Measurements from ENCODE around the gene KLHL10. TPM values are rescaled to one million over a fixed set of nuclear protein-coding genes. Genes with fewer than 3 reads are reported as not detected.
A peak's percentile ranks its signal among the peaks of the same experiment; 100 is the strongest.

The KLHL10 gene
- polyA plus RNA-seq, 1 of the 3 experiments (the other 2 are of a cell fraction) = 0.02 TPM

DNA sequence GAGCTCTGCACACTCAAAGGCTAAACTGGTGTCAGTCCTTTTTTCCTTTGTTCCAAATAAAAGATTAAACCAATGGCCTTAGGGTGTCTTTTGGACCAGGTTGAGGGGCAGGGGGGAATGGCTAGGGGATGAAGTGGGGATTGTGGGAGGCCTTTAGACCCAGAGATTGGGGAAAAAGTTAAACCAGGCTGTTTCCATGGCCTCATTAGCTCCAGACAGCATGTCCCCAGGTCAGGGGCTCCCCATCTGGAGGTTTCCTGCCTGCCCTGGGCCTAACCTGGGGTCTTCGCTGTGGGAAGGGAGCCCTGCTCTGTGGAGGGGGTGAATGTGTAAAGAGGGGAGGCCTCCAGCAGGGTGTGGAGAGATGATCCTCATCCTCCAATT is 14.5 kb upstream of the KLHL10 start:
- H3K9ac ChIP-seq = no peak overlapping the region
- no peak overlapping the region for H3K4me2 ChIP-seq
- no peaks in the 10 kb centered on the region for H3K27me3 ChIP-seq (ENCODE audit: insufficient read depth)
- no peak for DNase-seq
- H3K36me3 ChIP-seq (replicated peaks in 1 of 2; ENCODE audit: control insufficient read depth in 1 of 2, insufficient read depth in 2 of 2, low read length in 1 of 2) = peaks cover 3 to 35% of the 10 kb centered on the region in 2 experiments
- no peaks in the 10 kb centered on the region for H3K79me2 ChIP-seq (ENCODE audit: insufficient read depth)
- H4K20me1 ChIP-seq (ENCODE audit: insufficient read depth) = 0 out of 2 replicates have a peak, but pooled peaks cover 2% of the 10 kb centered on the region
- H3K27ac ChIP-seq (ENCODE audit: low read depth in 2 of 2, low read length in 1 of 2) = no peak overlapping the region
- H3K4me3 ChIP-seq (ENCODE audit: low read depth in 2 of 2, low read length in 1 of 2) = no peak overlapping the region
- H3F3A ChIP-seq (replicated peaks; ENCODE audit: insufficient read depth) = peaks cover 9% of the 10 kb centered on the region
- POLR2A ChIA-PET = no interaction called here
- WGBS (ENCODE audit: low lambda C conversion rate) = 100% methylated on average over 1 of the region's 1 CpG
- no peaks in the 10 kb centered on the region for H3K9me2 ChIP-seq
- CTCF ChIA-PET = interaction anchor here (0.8 to 1.0 kb wide), 2 partner anchors 12 to 136 kb away, joined by 3 to 4 read pairs; no protein-coding TSS in a partner anchor
- no peak overlapping the region for H2AFZ ChIP-seq (ENCODE audit: low read depth)
- no peaks in the 10 kb centered on the region for H3K4me1 ChIP-seq (ENCODE audit: control insufficient read depth in 1 of 2, insufficient read depth in 2 of 2, low read depth in 1 of 2, low read length in 1 of 2)
- TF ChIP-seq, protein P1, sequence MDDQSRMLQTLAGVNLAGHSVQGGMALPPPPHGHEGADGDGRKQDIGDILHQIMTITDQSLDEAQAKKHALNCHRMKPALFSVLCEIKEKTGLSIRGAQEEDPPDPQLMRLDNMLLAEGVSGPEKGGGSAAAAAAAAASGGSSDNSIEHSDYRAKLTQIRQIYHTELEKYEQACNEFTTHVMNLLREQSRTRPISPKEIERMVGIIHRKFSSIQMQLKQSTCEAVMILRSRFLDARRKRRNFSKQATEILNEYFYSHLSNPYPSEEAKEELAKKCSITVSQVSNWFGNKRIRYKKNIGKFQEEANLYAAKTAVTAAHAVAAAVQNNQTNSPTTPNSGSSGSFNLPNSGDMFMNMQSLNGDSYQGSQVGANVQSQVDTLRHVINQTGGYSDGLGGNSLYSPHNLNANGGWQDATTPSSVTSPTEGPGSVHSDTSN (IDR thresholded peaks at IDR 0.05) = peak; percentile 1; the same call in 1 of the 2 replicates
- TF ChIP-seq, protein P2, sequence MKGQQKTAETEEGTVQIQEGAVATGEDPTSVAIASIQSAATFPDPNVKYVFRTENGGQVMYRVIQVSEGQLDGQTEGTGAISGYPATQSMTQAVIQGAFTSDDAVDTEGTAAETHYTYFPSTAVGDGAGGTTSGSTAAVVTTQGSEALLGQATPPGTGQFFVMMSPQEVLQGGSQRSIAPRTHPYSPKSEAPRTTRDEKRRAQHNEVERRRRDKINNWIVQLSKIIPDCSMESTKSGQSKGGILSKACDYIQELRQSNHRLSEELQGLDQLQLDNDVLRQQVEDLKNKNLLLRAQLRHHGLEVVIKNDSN (IDR thresholded peaks at IDR 0.05; ENCODE audit: borderline replicate concordance, low read depth) = no peak
- no peak for TF ChIP-seq NRF1 (IDR thresholded peaks at IDR 0.05; ENCODE audit: low read depth, low read length)
- no peaks in the 10 kb centered on the region for H3K9me3 ChIP-seq

DNA sequence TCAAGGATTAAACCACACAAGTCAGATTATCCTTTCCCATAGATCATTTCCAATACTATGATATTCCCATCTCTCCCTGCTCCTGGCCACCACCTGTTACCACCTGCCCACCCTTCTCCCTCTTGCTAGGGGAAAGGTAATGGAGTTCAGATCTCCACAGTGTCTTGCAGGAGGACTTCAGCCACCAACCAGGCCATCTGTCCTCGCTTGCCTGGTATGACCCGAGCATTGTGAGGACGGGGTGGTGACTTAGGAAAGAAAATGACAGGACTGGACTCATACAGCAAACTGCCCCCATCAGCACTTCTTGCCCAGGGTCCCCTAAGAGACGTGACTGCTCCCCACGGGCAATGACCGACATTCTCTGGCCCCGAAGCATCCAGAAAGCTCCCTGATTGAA is 14.0 kb upstream of the KLHL10 start:
- H3F3A ChIP-seq (replicated peaks; ENCODE audit: insufficient read depth) = peaks cover 9% of the 10 kb centered on the region
- H3K27me3 ChIP-seq (ENCODE audit: insufficient read depth) = no peaks in the 10 kb centered on the region
- no peak overlapping the region for H3K27ac ChIP-seq (ENCODE audit: low read depth in 2 of 2, low read length in 1 of 2)
- no peak overlapping the region for H2AFZ ChIP-seq (ENCODE audit: low read depth)
- peaks cover 3 to 32% of the 10 kb centered on the region in 2 experiments for H3K36me3 ChIP-seq (replicated peaks in 1 of 2; ENCODE audit: control insufficient read depth in 1 of 2, insufficient read depth in 2 of 2, low read length in 1 of 2)
- no peaks in the 10 kb centered on the region for H4K20me1 ChIP-seq (ENCODE audit: insufficient read depth)
- no peak overlapping the region for H3K4me2 ChIP-seq
- no peaks in the 10 kb centered on the region for H3K4me1 ChIP-seq (ENCODE audit: control insufficient read depth in 1 of 2, insufficient read depth in 2 of 2, low read depth in 1 of 2, low read length in 1 of 2)
- TF ChIP-seq, protein P1 (IDR thresholded peaks at IDR 0.05) = no peak
- TF ChIP-seq GABPA (IDR thresholded peaks at IDR 0.05; ENCODE audit: low read depth) = no peak
- no peak for TF ChIP-seq SMC3 (IDR thresholded peaks at IDR 0.05; ENCODE audit: low read depth, low read length)
- no peak for TF ChIP-seq FOXM1 (IDR thresholded peaks at IDR 0.05; ENCODE audit: low read depth)
- TF ChIP-seq NRF1 (IDR thresholded peaks at IDR 0.05; ENCODE audit: low read depth, low read length) = no peak
- TF ChIP-seq ELF1 (IDR thresholded peaks at IDR 0.05) = no peak
- TF ChIP-seq, protein P3, sequence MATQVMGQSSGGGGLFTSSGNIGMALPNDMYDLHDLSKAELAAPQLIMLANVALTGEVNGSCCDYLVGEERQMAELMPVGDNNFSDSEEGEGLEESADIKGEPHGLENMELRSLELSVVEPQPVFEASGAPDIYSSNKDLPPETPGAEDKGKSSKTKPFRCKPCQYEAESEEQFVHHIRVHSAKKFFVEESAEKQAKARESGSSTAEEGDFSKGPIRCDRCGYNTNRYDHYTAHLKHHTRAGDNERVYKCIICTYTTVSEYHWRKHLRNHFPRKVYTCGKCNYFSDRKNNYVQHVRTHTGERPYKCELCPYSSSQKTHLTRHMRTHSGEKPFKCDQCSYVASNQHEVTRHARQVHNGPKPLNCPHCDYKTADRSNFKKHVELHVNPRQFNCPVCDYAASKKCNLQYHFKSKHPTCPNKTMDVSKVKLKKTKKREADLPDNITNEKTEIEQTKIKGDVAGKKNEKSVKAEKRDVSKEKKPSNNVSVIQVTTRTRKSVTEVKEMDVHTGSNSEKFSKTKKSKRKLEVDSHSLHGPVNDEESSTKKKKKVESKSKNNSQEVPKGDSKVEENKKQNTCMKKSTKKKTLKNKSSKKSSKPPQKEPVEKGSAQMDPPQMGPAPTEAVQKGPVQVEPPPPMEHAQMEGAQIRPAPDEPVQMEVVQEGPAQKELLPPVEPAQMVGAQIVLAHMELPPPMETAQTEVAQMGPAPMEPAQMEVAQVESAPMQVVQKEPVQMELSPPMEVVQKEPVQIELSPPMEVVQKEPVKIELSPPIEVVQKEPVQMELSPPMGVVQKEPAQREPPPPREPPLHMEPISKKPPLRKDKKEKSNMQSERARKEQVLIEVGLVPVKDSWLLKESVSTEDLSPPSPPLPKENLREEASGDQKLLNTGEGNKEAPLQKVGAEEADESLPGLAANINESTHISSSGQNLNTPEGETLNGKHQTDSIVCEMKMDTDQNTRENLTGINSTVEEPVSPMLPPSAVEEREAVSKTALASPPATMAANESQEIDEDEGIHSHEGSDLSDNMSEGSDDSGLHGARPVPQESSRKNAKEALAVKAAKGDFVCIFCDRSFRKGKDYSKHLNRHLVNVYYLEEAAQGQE (IDR thresholded peaks at IDR 0.05; ENCODE audit: low read depth, low read length) = no peak
- TF ChIP-seq RXRA (IDR thresholded peaks at IDR 0.05; ENCODE audit: borderline replicate concordance, low read depth) = no peak
- no peak for TF ChIP-seq FOXJ3 (CRISPR knock-in tag; IDR thresholded peaks at IDR 0.05)
- no peak for TF ChIP-seq TEAD4 (IDR thresholded peaks at IDR 0.05; ENCODE audit: borderline replicate concordance, insufficient read depth)
- TF ChIP-seq, protein P4, sequence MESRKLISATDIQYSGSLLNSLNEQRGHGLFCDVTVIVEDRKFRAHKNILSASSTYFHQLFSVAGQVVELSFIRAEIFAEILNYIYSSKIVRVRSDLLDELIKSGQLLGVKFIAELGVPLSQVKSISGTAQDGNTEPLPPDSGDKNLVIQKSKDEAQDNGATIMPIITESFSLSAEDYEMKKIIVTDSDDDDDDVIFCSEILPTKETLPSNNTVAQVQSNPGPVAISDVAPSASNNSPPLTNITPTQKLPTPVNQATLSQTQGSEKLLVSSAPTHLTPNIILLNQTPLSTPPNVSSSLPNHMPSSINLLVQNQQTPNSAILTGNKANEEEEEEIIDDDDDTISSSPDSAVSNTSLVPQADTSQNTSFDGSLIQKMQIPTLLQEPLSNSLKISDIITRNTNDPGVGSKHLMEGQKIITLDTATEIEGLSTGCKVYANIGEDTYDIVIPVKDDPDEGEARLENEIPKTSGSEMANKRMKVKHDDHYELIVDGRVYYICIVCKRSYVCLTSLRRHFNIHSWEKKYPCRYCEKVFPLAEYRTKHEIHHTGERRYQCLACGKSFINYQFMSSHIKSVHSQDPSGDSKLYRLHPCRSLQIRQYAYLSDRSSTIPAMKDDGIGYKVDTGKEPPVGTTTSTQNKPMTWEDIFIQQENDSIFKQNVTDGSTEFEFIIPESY (IDR thresholded peaks at IDR 0.05; ENCODE audit: borderline replicate concordance, low read depth) = no peak
- no peak for TF ChIP-seq MEF2A (IDR thresholded peaks at IDR 0.05; ENCODE audit: borderline replicate concordance, low read depth)
- TF ChIP-seq YY1 (IDR thresholded peaks at IDR 0.05; ENCODE audit: low read depth) = no peak
- TF ChIP-seq RFX5 (IDR thresholded peaks at IDR 0.05; ENCODE audit: low read length) = no peak
- TF ChIP-seq POLR2AphosphoS5 (IDR thresholded peaks at IDR 0.05; ENCODE audit: low read depth, low read length) = no peak
- POLR2A ChIA-PET = interaction anchor here (0.5 to 1.2 kb wide), 2 partner anchors 9 to 20 kb away, joined by 3 read pairs; no protein-coding TSS in a partner anchor
- no peaks in the 10 kb centered on the region for H3K9me3 ChIP-seq
- no peak overlapping the region for H3K4me3 ChIP-seq (ENCODE audit: low read depth in 2 of 2, low read length in 1 of 2)
- no peaks in the 10 kb centered on the region for H3K9me2 ChIP-seq
- CTCF ChIA-PET = interaction anchor here (1.0 kb wide), 2 partner anchors 12 to 240 kb away, joined by 3 to 5 read pairs; partner anchors contain the start of gene P3H4
- WGBS (ENCODE audit: low lambda C conversion rate) = 93% methylated on average over 7 of the region's 7 CpGs
- no peak for DNase-seq
- no peaks in the 10 kb centered on the region for H3K79me2 ChIP-seq (ENCODE audit: insufficient read depth)
- no peak overlapping the region for H3K9ac ChIP-seq

All from SK-N-SH (cell line).